AG09319 (cell line): ENCODE measurements around the gene FGGY.
"Not testable (repeated sequence)": the region's sequence is repeated elsewhere in the genome, so short reads cannot be mapped to it uniquely, and the experiment has no call there.

Experiments used
- DNase-seq: peaks from one replicate; pipeline ENCODE4 v3.0.0-alpha.2; 2010; ENCODE audit warnings: low read depth; ENCODE audit errors: extremely low read depth
- CTCF ChIP-seq: IDR thresholded peaks from 2 replicates; pipeline ENCODE4 v1.5.1; 2011; ENCODE audit warnings: low read depth, mild to moderate bottlenecking, inconsistent platforms, low read length, moderate library complexity

The FGGY gene

GRCh38 chr1:59352065-59352464 lies 55.2 kb downstream of the FGGY start:
- TF ChIP-seq CTCF, result no peak
- no peak for DNase-seq

GRCh38 chr1:59353453-59353852 lies 56.6 kb downstream of the FGGY start:
- no peak for TF ChIP-seq CTCF
- no peak for DNase-seq

GRCh38 chr1:59354239-59354638 lies 57.3 kb downstream of the FGGY start:
- DNase-seq, result not testable (repeated sequence)

- DNase-seq, result no peak
- no peak for TF ChIP-seq CTCF
Observed at GRCh38 chr1:59354709-59355337, 57.9 kb downstream of the FGGY start.

- DNase-seq, result no peak
- no peak for TF ChIP-seq CTCF
Observed at GRCh38 chr1:59355361-59355760, 58.5 kb downstream of the FGGY start.

- no peak for DNase-seq
- no peak for TF ChIP-seq CTCF
Observed at GRCh38 chr1:59356627-59357026, 59.7 kb downstream of the FGGY start.

- TF ChIP-seq CTCF, result no peak
- DNase-seq, result no peak
Observed at GRCh38 chr1:59357645-59358320, 60.9 kb downstream of the FGGY start.

- no peak for TF ChIP-seq CTCF
- no peak for DNase-seq
Observed at GRCh38 chr1:59359325-59359724, 62.4 kb downstream of the FGGY start.
